HG03108 (cell line): ENCODE data around the gene SLC66A2.

Experiments
- ATAC-seq: cut with Tn5 transposase; IDR thresholded peaks from one replicate; pipeline ENCODE4 v1.9.1; 2021; ENCODE audit warnings: moderate library complexity; ENCODE audit not compliant: unreplicated experiment

Gene SLC66A2

DNA sequence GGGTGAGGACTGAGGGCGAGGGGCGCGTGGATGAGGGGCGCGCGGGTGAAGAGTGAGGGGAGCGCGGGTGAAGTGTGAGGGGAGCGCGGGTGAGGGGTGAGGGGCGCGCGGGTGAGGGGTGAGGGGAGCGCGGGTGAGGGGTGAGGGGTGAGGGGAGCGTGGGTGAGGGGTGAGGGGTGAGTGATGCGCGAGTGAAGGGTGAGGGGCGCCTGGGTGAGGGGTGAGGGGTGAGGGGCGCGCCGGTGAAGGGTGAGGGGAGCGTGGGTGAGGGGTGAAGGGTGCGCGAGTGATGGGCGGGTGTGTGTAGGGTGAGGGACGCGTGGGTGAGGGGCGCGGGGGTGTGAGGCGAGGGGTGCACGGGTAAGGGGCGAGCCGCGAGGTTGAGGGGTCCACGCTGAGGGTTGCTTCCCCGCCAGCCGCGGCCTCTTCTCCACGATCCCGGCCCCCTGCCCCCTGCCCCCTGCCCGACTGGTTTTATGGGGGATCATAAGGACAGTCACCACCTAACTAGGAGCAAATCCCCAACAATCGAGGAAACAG, 1.1 kb upstream of the SLC66A2 start:
- no peak for ATAC-seq

DNA sequence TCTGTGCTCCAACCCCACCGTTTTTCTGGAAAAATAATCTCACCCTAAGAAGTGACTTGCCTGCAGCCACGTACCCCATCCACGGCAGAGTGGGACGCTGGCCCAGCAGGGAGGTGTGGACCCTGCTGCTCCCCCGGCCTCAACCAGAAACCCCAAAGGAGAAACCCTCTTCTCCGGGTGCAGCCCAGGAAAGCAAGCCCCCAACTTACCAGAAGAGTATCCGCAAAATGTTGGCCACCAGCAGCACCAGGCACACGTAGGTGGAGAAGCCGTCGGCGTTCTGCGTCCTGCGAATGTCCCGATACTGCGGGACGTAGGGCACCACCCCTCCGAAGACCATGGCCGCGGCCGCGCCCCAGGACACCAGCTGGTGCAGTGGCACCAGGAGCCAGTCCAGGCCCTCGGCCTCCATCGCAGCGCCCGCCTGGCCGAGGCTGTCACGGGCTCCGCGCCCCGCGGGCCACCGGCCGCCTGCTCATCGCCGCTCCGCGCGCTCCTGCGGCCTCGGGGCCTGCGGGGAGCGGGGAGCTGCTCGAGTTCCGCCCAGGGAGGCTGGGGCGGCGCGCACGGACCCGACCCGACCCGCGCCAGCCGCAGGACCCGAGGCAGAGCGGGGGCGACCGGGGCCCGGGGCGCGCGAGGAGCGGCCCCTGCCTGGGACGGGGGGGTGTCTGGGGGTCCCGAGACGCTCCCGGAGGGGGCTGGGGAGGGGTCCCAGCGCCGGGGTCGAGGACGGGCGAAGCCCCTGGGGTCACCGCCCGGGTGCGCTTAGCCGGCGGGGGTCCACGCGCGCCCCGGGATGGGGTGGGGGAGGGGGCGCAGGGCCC, 725 bp downstream of the SLC66A2 start:
- peak; percentile 24 for ATAC-seq

DNA sequence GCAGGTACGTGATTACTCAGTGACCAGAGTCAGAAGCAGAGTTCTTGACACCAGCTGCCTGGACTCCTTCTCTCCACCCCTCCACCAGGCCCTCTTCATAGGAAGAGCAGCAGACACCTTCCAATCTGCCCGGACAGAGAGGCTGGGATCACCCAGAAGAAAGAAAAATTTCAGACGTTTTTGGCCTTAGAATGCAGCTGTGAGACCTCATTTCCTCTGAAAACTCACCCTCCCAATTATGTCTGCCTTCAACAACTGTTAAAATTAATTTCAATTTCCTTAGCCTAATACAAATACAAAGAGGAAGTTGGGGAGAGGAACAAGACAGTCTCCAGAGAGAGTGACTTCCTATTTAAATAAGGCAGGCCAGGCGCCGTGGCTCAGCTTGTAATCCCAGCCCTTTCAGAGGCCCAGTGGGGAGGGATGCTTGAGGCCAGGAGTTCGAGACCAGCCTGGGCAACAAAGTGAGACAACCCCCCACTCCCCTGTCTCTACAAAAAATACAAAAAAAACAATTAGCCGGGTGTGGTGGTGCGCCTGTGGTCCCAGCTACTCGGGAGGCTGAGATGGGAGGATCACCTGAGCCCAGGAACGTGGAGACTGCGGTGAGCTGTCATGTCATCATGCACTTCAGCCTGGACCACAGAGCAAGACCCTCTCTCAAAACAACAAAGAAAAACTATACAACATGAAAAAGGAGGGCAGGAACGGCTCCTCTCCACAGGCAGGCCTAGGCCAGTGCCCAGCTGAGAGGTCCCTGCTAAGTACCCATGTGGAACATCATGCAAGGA, 1.6 kb downstream of the SLC66A2 start:
- no peak for ATAC-seq

DNA sequence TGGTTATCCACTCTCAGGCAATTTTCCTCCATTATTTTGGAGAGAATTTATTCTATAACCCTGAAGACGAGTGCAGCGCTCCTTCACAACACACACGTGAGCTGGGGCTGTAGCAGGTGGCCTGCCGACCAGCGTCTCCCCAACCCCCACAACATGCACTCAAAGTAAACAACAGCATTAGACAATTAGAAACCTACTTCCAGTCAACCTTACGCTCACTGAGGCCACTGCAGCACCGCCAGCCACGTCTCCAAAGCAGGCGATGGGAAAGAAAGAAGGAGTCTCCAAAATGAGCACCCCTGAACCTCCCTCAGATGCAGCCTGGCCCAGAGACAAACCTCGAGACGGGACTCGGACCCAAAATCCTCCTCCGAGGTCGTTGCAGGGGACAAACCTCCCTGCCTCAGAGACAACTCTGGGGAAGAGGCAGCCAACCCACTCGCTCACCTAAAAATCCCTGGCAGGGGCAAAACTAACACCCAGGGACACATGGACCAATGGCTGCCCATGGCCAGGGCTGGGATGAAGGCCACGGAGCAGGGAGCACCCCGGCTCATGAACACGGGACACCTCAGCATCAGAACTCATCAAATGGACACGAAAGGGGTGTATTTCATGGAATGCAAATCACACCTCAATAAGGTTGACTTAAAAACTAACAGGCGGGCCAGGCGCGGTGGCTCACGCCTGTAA, 2.6 kb downstream of the SLC66A2 start:
- no peak for ATAC-seq

- no peak for ATAC-seq
Measured at GRCh38 chr18:79947881-79948610, 3.4 kb downstream of the SLC66A2 start.

- ATAC-seq: no peak
Measured at GRCh38 chr18:79947054-79947755, 4.2 kb downstream of the SLC66A2 start.

DNA sequence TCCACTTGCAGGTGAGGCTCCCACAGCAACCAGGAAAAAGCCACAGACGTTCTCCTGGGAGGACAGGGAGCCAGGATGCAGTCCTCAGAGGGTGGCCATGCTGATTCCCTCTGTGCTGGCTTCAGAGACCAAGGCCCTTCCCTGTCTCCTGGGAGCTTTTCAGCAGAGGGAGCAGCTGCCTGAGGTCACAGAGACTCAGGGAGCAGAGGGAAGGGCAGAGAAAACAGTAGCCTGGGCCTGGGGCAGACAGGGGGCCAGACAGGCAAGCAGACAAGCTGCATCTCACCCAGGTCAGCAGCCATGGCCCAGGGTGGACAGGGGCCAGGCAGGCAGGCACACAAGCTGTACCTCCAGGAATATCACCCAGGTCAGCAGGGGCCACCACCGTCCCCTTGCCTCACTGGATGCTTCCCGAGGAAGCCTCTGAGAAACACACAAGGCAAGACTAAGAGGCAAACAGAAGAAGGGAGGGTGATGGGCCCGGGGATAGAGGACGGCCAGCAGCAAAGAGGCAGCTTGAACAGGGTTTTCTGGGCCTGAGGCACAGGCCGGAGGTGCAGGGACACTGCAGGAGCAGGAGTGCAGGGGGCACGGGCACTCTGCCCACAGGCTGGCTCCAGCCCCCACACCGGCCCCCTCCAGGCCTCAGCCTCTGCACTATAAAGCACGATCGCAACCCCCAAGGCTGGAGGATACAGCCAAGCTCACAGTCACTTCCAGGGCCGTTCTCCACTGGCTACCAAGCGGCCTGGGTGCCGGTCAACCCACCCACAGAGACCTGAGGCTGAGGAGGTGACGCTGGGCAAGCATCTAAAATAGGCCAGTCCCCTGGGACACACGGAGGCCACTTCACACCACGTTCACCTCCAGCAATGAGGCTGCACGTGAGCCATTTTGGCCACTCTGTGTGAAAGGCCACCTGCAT, 6.1 kb downstream of the SLC66A2 start:
- no peak for ATAC-seq

DNA sequence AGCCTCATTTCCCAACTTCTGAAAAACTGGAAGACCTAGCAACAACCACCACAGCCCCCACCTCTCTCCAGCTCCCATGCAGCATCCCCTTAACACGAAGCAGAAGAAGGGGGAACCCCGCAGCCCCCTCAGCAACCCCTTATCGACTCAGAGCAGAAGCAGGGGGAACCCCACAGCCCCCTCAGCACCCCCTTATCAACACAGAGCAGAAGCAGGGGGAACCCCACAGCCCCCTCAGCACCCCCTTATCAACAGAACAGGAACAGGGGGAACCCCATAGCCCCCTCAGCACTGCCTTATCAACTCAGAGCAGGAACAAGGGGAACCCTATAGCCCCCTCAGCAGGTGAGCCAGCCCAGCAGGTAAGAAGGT, 6.7 kb downstream of the SLC66A2 start:
- ATAC-seq: no peak

DNA sequence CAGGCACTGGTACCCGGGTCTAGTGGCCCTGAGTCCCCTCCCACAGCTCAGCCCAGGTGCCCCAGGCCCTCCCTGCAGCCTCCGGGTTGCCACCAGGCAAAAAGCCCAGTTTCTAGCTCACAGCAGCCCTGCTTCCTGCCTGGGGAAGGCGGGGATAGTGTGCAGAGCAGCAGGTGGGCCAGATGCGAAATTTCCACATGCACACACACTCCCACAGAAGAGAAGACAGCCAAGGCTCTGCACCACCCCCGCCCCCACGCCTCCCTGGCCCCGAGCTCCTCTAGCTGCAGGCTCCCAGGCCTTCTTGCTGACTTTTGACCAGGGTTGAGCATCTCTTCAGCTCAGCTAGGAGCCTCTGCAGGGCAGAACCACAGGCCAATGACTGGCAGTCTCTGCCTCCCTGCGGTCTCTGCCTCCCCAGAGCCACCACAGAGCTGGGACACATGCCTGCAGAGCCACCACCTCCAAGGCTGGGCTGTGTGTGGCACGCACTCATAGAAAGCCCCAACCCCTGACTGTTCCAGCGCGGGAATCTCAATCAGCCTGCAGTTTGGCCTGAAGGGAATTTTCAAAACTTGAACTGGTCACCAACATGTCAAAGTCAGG, 7.2 kb downstream of the SLC66A2 start:
- ATAC-seq: no peak

DNA sequence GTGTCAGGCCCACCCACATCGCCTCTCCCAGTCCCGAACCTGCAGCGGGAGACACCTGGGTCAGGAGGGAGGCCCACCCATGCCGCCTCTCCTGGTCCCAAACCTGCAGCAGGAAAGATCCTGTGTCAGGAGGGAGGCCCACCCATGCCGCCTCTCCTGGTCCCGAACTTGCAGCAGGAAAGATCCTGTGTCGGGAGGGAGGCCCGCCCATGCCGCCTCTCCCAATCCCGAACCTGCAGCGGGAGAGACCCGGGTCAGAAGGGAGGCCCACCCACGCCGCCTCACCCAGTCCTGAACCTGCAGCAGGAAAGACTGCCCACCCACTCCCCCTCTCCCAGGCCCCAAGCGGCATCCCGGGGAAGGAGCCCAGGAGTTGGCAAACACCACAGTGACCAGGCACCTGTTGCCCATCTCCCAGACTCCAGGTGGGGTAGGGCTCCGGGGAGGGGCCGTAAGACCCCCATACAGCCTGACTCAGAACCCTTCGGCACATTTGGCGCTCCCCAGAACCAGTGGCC, 7.8 kb downstream of the SLC66A2 start:
- ATAC-seq: no peak

- ATAC-seq: no peak
Measured at GRCh38 chr18:79942786-79943607, 8.5 kb downstream of the SLC66A2 start.

DNA sequence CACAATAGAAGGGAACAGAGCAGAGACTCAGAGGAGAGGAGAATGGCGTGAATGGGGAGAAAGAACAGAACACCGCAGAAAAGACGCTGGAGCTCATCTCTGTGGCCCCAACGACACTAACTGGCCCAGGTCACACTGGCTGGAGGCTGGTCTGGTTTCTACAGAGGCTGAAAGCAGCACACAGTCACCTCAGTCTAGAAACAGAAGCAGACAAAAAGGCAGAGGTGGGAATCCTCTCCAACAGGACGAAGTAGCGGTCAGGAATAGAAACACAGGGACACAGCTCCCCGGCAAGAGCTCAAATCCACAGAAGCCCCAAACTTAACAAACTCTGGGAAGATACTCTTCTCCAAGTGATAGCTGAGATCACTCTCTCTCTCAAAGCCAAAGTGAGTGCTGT, 9.2 kb downstream of the SLC66A2 start:
- ATAC-seq: no peak

- ATAC-seq: no peak
Measured at GRCh38 chr18:79941473-79942119, 9.9 kb downstream of the SLC66A2 start.

- no peak for ATAC-seq
Measured at GRCh38 chr18:79940814-79941472, 10.5 kb downstream of the SLC66A2 start.

- no peak for ATAC-seq
Measured at GRCh38 chr18:79940126-79940813, 11.2 kb downstream of the SLC66A2 start.

DNA sequence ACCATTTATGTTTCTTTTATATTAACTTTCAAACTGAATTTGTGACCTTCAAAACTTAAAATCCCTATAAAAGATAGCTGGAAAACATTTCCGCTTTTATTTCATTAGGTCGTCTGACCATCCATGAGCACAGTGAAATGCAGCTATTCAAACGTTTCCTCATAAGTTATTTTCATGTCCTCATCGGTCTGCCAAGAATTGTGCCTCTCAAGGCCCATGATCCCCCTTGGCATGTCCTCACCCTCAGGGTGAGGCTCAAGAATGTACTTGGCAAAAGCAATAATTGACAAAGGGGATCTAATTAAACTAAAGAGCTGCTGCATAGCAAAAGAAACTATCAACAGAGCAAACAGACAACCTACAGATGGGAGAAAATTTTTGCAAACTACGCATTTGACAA, 12.4 kb downstream of the SLC66A2 start:
- no peak for ATAC-seq
